Measurements from ENCODE around the gene HSPBP1. TPM values are rescaled to one million over a fixed set of nuclear protein-coding genes. Genes with fewer than 3 reads are reported as not detected.
A peak's percentile ranks its signal among the peaks of the same experiment; 100 is the strongest.

HSPBP1 gene
- total and polyA plus RNA-seq, 2 of the 13 experiments (the other 11 are each of a cell fraction or from before 2014, with no cell fraction given): 22.3 to 33.7 TPM

- TF ChIP-seq IRX3 (CRISPR knock-in tag; IDR thresholded peaks at IDR 0.05; ENCODE audit: borderline replicate concordance, low read depth) (no peak), ONECUT2 (CRISPR knock-in tag; IDR thresholded peaks at IDR 0.05) (no peak), JUNB (CRISPR knock-in tag; IDR thresholded peaks at IDR 0.05; ENCODE audit: borderline replicate concordance) (no peak), SP5 (CRISPR knock-in tag; IDR thresholded peaks at IDR 0.05; ENCODE audit: borderline replicate concordance, low read depth) (peak; percentile 58; the same call in 1 of the 2 replicates), ZBTB21 (CRISPR knock-in tag; IDR thresholded peaks at IDR 0.05) (peak; percentile 62; the same call in 1 of the 2 replicates), MXD4 (CRISPR knock-in tag; IDR thresholded peaks at IDR 0.05) (peak; percentile 76), EP300 (IDR thresholded peaks at IDR 0.05; ENCODE audit: low read depth in 2 of 2, low read length in 2 of 2) (peak; percentile 58 to 89; a peak in 3 of 4 replicates), EP300 (CRISPR knock-in tag; IDR thresholded peaks at IDR 0.05; ENCODE audit: borderline replicate concordance) (peak; percentile 53; the same call in 1 of the 2 replicates), RFX3 (CRISPR knock-in tag; IDR thresholded peaks at IDR 0.05) (no peak), CBX1 (IDR thresholded peaks at IDR 0.05; ENCODE audit: low read depth) (no peak), SP4 (CRISPR knock-in tag; IDR thresholded peaks at IDR 0.05) (peak; percentile 64; the same call in 1 of the 2 replicates), ZNF878 (CRISPR knock-in tag; IDR thresholded peaks at IDR 0.05) (peak; percentile 54; the same call in 1 of the 2 replicates), ZNF451 (CRISPR knock-in tag; IDR thresholded peaks at IDR 0.05) (no peak), ZNF703 (CRISPR knock-in tag; IDR thresholded peaks at IDR 0.05; ENCODE audit: borderline replicate concordance) (no peak; the same call in 1 of the 2 replicates), ZNF781 (CRISPR knock-in tag; IDR thresholded peaks at IDR 0.05; ENCODE audit: borderline replicate concordance, not compliant biosample characterization) (peak; percentile 9), RERE (CRISPR knock-in tag; IDR thresholded peaks at IDR 0.05; ENCODE audit: low read depth) (0 out of 2 replicates have a peak, but pooled peaks have one; percentile 15), SCMH1 (CRISPR knock-in tag; IDR thresholded peaks at IDR 0.05; ENCODE audit: borderline replicate concordance) (no peak), YY1 (IDR thresholded peaks at IDR 0.05; ENCODE audit: insufficient read depth, insufficient replicate concordance, low read depth, low read length) (peak; percentile 80), ZNF740 (CRISPR knock-in tag; IDR thresholded peaks at IDR 0.05) (peak; percentile 51; the same call in 1 of the 2 replicates), SALL2 (CRISPR knock-in tag; IDR thresholded peaks at IDR 0.05) (peak; percentile 70)
- TF ChIP-seq, protein P1, sequence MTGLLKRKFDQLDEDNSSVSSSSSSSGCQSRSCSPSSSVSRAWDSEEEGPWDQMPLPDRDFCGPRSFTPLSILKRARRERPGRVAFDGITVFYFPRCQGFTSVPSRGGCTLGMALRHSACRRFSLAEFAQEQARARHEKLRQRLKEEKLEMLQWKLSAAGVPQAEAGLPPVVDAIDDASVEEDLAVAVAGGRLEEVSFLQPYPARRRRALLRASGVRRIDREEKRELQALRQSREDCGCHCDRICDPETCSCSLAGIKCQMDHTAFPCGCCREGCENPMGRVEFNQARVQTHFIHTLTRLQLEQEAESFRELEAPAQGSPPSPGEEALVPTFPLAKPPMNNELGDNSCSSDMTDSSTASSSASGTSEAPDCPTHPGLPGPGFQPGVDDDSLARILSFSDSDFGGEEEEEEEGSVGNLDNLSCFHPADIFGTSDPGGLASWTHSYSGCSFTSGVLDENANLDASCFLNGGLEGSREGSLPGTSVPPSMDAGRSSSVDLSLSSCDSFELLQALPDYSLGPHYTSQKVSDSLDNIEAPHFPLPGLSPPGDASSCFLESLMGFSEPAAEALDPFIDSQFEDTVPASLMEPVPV (CRISPR knock-in tag; IDR thresholded peaks at IDR 0.05): peak; percentile 60
These were observed 20.9 kb downstream of the HSPBP1 start, which contains the start of gene PPP6R1 (continued) for GRCh38 chr19:55258828-55259539.

All from HepG2 (cell line).